ENCODE measurements around the gene TLR9. TPM values are rescaled to one million over a fixed set of nuclear protein-coding genes. Genes with fewer than 3 reads are reported as not detected.

TLR9 gene
- total and polyA plus RNA-seq, 8 donors, result 0.21 to 1.5 (median 0.41) TPM; not detected in 1

GRCh38 chr3:52253314-52254304 is 28.2 kb upstream of the TLR9 start:
- DNase-seq (peak in 1 of 4 donors; percentile 71), ATAC-seq (peak; percentile 80)
- H3K4me3 ChIP-seq, result no peak overlapping the region
- H3K4me1 ChIP-seq, result peaks cover 0 to 38% of the 10 kb centered on the region in 2 donors
- H3K36me3 ChIP-seq, result peaks cover 0 to 98% of the 10 kb centered on the region in 2 donors
- TF ChIP-seq CTCF (IDR thresholded peaks at IDR 0.05), result no peak
- H3K27me3 ChIP-seq, result no peaks in the 10 kb centered on the region
- peak overlapping the region in 1 of 2 donors; percentile 83 for H3K27ac ChIP-seq
- intact Hi-C loops (cut with DNase I), result no loop called here
- H3K9me3 ChIP-seq, result no peaks in the 10 kb centered on the region

DNA sequence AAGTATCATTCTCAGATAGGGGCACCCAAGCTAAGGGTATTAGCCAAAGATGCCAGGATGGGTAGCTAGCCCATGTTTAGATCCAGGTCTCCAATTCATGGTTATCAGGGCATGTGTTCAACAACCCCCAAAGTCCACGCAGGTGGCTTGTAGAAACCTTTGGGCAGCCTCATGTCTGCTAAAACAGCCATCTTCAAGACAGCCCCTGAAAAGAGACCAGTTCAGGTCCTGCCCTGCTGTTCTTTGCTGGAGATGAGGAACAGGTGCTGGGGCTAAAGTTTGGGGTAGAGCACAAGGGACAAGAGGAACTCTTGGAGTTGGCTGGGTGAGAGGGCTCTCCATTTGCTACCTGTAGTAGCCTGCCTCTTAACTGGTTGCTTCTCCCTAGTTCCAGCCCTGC is 24.7 kb upstream of the TLR9 start:
- no peak for ATAC-seq
- intact Hi-C loops (cut with DNase I), result no loop called here
- H3K4me1 ChIP-seq, result peaks cover 0 to 65% of the 10 kb centered on the region in 2 donors
- no peaks in the 10 kb centered on the region for H3K27me3 ChIP-seq
- H3K9me3 ChIP-seq, result no peaks in the 10 kb centered on the region
- peaks cover 0 to 73% of the 10 kb centered on the region in 2 donors for H3K36me3 ChIP-seq
- no peak for DNase-seq
- peak overlapping the region in 1 of 2 donors; percentile 7 for H3K27ac ChIP-seq
- no peak for TF ChIP-seq CTCF (IDR thresholded peaks at IDR 0.05)
- H3K4me3 ChIP-seq, result no peak overlapping the region

DNA sequence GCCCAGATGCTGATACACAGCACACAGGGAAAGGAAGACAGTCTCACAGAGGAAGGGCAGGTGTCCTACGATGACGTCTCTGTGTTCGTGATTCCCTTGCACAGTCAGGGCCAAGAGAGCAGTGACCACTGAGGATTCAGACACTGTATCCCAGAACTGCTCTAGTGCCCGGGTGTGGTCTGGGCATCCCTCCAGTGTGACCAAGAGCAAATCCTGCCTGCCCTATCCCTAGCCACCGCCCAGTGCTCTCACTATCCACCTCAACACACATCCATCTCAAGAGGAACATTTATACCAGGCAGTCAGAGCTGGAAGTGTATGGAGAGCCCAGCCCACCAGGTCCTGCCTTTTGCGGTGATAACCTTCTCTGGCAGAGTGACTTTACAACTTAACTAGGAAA is 24.2 kb upstream of the TLR9 start:
- intact Hi-C loops (cut with DNase I), result no loop called here
- H3K4me3 ChIP-seq, result no peak overlapping the region
- no peak for ATAC-seq
- no peak for DNase-seq
- H3K36me3 ChIP-seq, result peaks cover 0 to 68% of the 10 kb centered on the region in 2 donors
- H3K27ac ChIP-seq, result peak overlapping the region in 1 of 2 donors; percentile 7
- H3K4me1 ChIP-seq, result peaks cover 0 to 70% of the 10 kb centered on the region in 2 donors
- no peaks in the 10 kb centered on the region for H3K27me3 ChIP-seq
- no peaks in the 10 kb centered on the region for H3K9me3 ChIP-seq
- TF ChIP-seq CTCF (IDR thresholded peaks at IDR 0.05), result no peak

DNA sequence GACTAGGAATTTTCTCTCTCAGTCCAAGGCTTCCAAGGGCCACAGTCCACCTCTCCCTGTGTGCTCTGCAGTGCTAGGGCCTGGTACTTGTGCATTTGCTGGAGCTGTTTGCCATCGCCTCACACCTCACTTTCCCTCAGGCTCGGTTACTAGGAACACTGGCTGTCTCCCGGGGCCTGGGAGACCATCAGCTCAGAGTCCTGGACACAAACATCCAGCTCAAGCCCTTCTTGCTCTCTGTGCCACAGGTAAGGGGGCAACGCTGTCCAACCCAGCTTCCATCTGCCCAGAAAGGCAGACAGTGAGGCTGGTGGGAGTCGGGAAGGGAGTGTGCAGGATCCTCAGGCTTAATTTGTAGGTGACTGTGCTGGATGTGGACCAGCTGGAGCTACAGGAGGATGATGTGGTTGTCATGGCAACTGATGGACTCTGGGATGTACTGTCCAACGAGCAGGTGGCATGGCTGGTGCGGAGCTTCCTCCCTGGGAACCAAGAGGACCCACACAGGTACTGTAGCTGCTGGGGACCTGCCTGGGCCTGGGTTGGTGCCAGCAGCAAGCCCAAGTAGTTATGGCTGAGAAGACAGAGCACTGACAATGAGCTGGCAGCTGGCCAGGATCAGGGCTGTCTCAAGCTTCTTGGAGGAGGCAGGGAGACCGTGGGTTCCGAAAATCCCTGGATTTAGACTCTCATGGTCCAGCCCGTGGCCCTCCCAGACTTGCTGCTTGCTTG is 23.5 kb upstream of the TLR9 start:
- peak overlapping the region in 1 of 2 donors; percentile 13 for H3K27ac ChIP-seq
- H3K27me3 ChIP-seq, result no peaks in the 10 kb centered on the region

More for the DNA sequence above, 23.5 kb upstream of the TLR9 start:
- peaks cover 0 to 61% of the 10 kb centered on the region in 2 donors for H3K36me3 ChIP-seq
- intact Hi-C loops (cut with DNase I), result no loop called here
- ATAC-seq (no peak), DNase-seq (no peak)
- peaks cover 5 to 70% of the 10 kb centered on the region in 2 donors for H3K4me1 ChIP-seq
- TF ChIP-seq CTCF (IDR thresholded peaks at IDR 0.05), result no peak
- no peaks in the 10 kb centered on the region for H3K9me3 ChIP-seq
- no peak overlapping the region for H3K4me3 ChIP-seq
